NCI-H446 treated with DMSO at 0.1 percent for 48 hours (cell line): ENCODE measurements around the gene MAP2.

Experiments used
- DNase-seq: peaks from one replicate; lab custom pipeline; 2025; lab: John Stamatoyannopoulos, UW

The MAP2 gene

GRCh38 chr2:209648714-209649113 is 224.9 kb downstream of the MAP2 start:
- DNase-seq = no peak

- DNase-seq = no peak
These were observed 229.3 kb downstream of the MAP2 start for GRCh38 chr2:209653134-209653533.

- DNase-seq = peak; percentile 19
These were observed 237.5 kb downstream of the MAP2 start for GRCh38 chr2:209661286-209661894.

GRCh38 chr2:209662021-209662420 is 238.2 kb downstream of the MAP2 start:
- DNase-seq = no peak

- DNase-seq = peak; percentile 45
These were observed 239.3 kb downstream of the MAP2 start for GRCh38 chr2:209663139-209663538.

- no peak for DNase-seq
These were observed 239.8 kb downstream of the MAP2 start for GRCh38 chr2:209663656-209664055.

- no peak for DNase-seq
These were observed 242.4 kb downstream of the MAP2 start for GRCh38 chr2:209666296-209666695.

GRCh38 chr2:209671020-209671680 is 247.3 kb downstream of the MAP2 start:
- DNase-seq = no peak

- DNase-seq = peak; percentile 10
These were observed 250.0 kb downstream of the MAP2 start for GRCh38 chr2:209673811-209674210.

GRCh38 chr2:209680596-209680995 is 256.7 kb downstream of the MAP2 start:
- no peak for DNase-seq

- no peak for DNase-seq
These were observed 257.4 kb downstream of the MAP2 start for GRCh38 chr2:209681201-209681735.

GRCh38 chr2:209682646-209683045 is 258.8 kb downstream of the MAP2 start:
- DNase-seq = no peak

- no peak for DNase-seq
These were observed 261.5 kb downstream of the MAP2 start for GRCh38 chr2:209685340-209685739.

- DNase-seq = no peak
These were observed 262.1 kb downstream of the MAP2 start for GRCh38 chr2:209685963-209686362.

GRCh38 chr2:209686448-209686847 is 262.6 kb downstream of the MAP2 start:
- DNase-seq = no peak

- DNase-seq = no peak
These were observed 263.6 kb downstream of the MAP2 start for GRCh38 chr2:209687323-209687969.

GRCh38 chr2:209688385-209688784 is 264.5 kb downstream of the MAP2 start:
- DNase-seq = no peak

- no peak for DNase-seq
These were observed 266.3 kb downstream of the MAP2 start for GRCh38 chr2:209690029-209690754.

- DNase-seq = no peak
These were observed 270.9 kb downstream of the MAP2 start for GRCh38 chr2:209694748-209695147.

- DNase-seq = no peak
These were observed 273.2 kb downstream of the MAP2 start for GRCh38 chr2:209696836-209697711.

GRCh38 chr2:209702775-209703174 is 278.9 kb downstream of the MAP2 start:
- no peak for DNase-seq
